DMS114 treated with DMSO at 0.1 percent for 48 hours (cell line): ENCODE data around the gene PAQR9.
"Not testable (repeated sequence)": the region's sequence is repeated elsewhere in the genome, so short reads cannot be mapped to it uniquely, and the experiment has no call there.

ENCODE experiments used
- DNase-seq: peaks from one replicate; lab custom pipeline; 2025; ENCODE audit not compliant: unreplicated experiment; lab: John Stamatoyannopoulos, UW

Gene PAQR9, protein sequence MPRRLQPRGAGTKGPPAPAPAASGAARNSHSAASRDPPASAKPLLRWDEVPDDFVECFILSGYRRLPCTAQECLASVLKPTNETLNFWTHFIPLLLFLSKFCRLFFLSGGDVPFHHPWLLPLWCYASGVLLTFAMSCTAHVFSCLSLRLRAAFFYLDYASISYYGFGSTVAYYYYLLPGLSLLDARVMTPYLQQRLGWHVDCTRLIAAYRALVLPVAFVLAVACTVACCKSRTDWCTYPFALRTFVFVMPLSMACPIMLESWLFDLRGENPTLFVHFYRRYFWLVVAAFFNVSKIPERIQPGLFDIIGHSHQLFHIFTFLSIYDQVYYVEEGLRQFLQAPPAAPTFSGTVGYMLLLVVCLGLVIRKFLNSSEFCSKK

DNA sequence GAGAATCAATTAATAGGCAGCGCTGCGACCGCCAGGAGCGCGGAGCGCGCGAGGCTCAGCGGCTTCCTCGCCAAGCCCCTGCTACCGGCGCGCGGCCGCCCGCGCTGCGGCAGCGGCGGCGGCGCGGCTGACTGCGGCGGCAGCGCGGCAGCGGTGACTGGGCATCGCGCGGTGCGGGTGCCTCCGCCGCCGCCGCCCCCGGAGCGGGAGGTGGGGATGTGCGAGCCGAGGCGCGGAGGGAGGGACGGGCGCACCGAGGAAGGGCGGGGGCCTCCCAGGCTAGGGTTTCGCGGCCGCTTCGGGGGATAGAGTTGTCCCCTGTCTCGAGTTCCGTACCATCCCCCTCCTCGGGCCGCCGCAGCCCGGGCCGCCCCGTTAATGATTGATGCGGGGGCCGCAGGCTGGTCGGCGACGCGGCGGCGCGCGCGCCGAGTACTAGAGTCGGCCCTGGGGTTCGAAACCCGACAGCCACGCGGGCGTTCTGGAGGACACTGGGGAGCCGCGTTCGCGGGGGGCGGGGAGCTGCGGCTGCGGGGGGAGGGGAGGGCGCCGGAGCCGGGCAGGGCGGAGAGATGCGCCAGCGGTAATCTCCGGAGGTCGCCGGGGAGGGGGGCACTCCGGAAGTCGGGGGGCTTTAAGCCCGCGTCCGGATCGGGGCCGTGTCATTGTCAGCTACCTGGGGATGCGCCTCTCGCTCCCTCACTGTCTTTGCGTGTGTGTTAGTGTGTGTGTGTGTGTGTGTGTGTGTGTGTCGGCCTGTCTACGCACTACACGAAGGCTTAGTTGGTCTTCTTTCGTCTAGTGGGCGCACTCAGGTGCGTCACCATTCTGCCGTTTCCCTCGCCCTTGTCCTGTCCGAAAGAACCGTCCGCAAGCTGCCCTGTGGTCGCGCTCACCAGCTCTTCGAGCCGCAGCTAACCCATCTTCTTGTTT lies at the start of gene PAQR9:
Gene PAQR9, minus strand, starts transcription at position 159 of the 933 bp plus-strand sequence. CDS start 338 bp downstream, outside the sequence.
- DNase-seq, result no peak

DNA sequence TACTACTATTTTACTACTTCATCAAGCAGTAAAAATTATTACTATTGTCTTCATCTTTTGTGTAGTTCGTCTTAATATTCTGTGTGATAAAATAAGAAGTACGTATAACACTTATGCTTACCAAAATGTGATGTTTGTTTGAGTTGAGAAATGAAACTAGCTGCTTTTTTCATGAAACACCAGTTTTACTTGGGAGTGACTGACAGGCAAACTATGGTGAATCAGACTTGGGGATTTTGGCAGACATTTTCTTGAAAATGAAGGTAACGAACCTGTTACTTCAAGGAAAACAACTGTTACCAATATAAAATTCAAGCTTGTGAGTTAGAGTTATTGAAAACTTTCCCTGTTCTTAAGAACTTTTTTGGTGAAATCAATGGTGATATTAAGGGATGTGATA lies 48.2 kb upstream of the PAQR9 start:
- DNase-seq, result no peak

DNA sequence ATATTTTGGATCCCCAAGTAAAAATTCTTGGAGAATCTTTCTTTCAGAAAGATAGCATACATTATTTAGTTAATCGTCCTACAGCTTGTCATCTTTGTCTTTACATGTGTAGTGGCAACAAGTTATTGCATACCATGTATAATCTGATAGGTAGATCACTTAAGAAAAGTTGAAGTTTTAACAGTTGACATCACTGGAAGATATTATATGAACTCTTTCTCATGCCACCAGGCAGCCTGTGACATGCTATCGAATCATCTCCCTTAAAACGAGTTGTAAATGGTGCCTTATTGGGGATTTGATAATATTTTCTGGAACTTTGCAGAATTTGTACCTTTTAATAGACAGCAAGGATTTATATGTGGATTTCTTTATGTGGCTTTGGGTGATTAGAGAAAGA lies 46.5 kb upstream of the PAQR9 start:
- no peak for DNase-seq

DNA sequence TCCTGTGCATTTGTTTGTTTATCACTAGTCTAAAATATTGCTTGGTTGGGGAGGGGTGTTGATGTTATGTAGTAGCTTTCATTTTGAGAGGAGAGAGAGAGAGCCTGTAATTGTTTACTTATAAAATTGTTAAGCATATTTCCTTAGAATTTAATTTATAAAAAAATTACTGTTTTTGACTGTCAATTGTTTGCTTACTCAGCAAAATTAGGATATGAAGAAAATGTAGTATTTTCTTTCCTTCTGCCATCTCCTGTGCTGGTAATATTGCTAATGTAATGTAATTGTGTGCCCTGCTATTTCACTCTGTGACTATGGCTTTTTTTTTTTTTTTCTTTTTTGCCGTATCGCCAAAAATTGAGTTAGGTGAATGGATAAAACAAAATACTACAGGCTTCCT lies 41.3 kb upstream of the PAQR9 start:
- DNase-seq, result no peak

DNA sequence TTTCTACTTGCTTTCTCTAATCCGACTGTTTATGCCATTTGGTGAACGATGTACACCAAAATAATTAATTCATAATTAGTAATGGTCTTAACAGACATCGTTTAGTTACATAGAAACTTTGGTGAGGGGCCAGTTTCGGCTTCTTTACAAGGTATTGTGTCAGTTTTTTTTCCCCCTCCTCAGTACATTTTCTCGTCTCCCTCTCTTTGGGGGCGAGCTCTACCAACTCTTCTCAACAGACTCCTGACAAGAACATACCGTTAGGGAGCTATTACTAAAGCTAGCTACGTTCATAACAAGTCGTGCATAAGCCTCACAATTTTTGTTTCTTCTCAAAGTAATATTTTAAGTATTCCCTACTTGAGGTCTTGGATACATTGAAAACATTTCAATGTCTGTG lies 39.3 kb upstream of the PAQR9 start:
- no peak for DNase-seq

DNA sequence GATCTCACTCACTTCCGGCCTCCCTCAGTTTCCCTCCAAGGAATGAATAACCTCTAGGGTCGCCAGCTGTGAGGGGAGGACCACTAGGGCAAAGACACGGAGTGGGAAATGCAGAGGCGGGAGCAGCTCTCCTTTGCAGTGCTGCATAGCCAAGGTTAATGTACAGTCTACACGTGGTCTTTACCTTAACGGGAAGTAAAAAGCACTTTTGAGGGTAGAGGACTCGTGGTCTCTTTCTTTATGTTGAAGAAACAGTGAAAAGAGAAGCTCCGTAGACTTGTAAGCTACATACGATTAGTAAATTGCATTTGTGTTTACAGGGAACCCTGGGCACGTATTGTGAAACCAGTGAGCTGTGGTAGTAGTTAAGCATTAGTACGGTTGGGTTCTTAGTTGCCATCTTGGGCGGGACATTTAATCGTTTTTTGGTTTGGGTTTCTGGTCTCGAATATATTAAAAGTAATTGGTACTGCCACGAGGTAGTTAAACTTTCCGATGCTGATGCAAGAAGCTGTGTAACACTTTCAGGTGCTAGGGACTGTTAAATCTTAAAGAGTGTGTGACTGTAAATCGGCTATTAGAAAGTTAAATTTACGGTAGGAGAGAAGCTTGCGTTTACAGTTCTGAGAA lies 38.7 kb upstream of the PAQR9 start:
- peak; percentile 39 for DNase-seq

DNA sequence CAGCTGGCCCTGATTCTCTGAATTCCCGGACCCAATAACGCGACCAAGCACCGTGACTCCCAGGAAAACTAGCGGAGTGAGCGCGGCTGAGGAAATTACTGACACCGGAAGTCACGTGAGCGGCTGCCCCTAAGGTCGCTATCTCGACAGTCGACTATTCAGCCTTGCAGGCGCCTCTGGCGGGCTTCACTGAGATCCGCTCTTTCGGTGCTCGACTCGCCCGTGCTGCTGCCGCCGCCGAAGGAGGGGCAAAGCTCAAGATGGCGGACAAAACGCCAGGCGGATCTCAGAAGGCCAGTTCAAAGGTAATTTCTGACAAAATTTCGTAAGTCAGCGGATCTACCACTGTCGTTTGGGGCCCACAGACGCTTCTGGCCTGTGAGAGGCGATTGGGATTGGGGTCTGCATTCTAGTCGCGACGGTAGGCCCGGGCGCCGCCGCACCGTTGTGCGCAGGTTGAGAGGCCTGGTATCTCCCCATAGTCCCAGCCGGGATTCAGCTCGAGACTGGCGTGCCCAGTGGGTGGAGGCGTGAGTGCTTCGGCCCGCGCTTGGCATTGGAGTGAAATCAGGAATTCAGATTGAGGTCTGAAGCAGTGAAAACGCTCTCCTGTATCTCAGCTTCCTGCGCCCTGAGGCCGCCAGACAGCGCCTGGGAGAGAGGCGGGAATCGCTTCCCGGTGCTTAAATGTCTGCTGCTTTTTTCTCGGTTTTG lies 38.1 kb upstream of the PAQR9 start, which contains the start of gene U2SURP:
Gene U2SURP, plus strand, starts transcription at position 202 of the 714 bp plus-strand sequence. Its CDS starts 59 bp downstream, at position 261.
- peak; percentile 95 for DNase-seq

DNA sequence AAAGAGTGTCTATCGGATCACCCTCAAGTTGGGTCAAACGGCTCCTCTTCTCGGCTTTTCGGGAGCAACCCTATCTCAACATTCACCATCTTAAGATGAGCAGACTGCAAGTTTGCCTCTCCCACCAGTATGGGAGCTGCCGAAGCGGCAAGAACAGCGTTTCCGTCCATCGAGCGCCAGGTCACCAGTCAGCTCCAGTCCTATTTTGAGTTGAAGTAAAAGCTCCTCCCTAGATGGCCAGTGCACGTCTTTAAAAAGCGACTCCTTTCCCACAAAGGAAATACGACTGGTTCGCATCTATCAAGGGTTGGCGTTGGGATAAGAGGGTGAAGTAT lies 37.5 kb upstream of the PAQR9 start:
- DNase-seq, result no peak

DNA sequence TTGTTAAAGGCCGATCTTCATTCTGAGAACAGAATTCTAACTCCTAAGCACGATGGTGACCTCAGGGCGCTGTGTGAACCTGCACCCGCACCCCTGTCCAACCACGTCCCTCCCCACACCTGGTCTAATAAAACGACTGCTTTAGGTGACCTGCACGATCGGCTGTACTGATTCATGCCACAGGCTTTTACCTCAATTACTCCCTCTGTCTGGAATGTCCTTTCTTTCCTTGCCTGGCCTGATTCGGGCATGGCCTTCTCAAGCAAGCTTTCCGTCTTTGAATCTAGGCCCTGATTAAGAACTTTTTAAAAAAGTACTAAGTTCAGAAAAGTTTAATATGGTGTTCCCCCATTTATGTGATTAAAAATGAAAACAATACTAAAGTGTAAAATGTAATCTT lies 37.1 kb upstream of the PAQR9 start:
- DNase-seq, result no peak

DNA sequence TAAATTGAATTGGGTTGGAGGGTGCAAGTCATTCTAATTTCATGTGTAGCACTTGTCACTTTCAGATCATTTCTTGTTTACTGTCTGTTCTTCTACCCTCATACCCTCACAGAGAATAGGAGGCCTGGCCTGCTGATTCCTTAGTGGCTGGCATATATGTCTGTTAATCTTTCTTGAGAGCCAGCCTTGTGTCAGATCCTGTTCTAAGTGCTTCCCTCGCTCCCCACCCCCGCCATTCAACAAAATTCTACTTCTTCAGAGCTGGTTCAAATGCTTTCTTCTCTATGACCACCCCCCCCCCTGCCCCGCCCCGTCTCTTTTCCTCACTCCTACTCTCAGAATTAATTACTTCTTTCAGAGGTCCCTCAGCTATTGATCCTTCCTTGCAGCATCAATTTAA lies 36.4 kb upstream of the PAQR9 start:
- DNase-seq, result no peak

DNA sequence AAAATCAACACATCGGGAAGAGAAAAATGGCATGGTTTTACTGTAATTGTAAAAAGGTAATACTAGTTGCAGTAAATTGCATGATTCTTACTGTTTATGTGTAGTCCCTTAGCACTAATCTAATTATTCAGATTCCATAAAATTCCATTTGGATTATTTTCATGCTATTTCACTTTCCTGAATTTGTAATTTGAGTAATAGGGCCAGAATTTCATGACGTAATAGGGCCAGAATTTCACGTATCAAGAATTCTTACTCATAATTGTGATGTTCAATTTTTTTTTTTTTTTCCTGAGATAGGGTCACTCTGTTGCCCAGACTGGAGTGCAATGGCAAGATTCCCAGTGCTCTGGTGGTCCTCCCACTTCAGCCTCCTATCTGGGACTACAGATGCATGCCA lies 35.0 kb upstream of the PAQR9 start:
- DNase-seq, result no peak

DNA sequence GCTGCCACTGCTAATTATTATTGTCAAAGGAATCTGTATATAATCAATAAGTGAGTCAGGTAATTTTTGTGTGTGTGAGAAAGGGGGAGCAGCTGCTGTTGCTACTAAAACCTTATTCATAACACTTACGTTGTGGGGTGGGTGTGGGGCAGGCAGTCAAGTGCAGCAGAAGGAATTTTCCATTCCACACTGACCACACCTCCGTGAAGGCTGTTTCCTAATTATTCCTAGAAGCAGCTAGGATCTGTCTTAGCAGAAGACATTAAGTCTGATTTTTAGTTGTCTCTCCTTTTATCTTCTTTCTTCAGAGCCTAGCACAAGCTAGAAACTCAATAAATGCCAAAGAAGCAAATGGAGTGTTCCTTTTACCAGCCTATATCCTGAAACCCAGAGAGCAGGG lies 33.9 kb upstream of the PAQR9 start:
- no peak for DNase-seq

DNA sequence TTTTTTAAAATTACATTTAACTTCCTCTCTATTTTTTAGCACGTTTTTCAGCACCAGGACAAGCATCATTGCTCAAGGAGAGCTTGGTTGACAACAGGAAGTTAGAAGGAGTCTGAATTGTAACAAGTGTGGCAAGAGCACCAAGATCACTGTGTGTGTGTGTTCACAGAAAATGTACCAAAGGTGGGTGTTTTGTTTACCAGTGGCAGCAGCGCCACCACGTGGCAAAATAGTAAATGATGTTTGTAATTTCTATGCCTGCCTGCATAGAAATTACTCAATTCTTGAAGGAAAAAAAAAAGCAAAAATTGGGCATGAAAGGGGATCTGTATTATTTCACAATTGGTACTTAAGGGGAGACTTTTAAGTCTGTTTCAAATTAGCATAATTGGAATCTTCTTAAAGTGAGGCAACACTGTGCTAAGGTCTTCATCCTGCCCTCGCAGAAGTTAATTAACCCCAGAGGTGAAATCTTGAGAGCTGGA lies 30.5 kb upstream of the PAQR9 start:
- DNase-seq, result peak; percentile 16

DNA sequence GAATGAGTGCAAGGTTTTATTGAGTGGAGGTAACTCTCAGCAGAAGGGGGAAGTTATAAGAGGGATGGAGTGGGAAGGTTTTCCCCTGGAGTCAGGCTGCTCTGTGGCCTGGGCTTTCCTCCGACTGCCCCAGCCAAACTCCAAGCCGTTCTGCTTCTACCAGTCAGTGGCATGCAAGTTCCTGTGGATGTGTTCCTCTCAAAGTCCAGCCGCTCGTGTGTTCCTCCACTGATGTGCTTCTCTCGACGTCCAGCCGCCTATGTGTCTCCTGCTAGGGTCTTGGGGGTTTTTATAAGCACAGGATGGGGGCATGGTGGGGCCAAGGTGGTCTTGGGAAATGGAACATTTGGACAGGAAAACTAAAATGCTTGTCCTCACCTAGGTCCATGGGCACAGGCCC lies 28.8 kb upstream of the PAQR9 start:
- no peak for DNase-seq

DNA sequence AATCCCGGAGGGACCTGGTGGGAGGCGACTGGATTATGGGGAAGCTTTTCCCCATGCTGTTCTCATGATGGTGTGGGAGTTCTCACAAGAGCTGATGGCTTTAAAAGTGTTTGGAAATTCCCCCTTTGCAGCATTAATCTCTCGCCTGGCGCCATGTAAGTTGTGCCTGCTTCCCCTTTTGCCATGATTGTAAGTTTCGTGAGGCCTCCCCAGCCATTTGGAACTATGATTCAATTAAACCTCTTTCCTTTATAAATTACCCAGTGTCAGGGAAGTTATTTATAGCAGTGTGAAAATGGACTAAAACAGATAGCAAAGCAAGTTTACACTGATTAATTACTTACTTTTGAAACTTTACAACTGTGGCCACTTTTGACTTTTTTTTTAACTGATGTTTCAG lies 27.2 kb upstream of the PAQR9 start:
- DNase-seq, result no peak

DNA sequence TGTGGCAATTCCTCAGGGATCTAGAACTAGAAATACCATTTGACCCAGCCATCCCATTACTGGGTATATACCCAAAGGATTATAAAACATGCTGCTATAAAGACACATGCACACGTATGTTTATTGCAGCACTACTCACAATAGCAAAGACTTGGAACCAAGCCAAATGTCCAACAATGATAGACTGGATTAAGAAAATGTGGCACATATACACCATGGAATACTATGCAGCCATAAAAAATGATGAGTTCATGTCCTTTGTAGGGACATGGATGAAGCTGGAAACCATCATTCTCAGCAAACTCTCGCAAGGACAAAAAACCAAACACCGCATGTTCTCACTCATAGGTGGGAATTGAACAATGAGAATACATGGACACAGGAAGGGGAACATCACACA lies 25.4 kb upstream of the PAQR9 start:
- DNase-seq, result not testable (repeated sequence)

DNA sequence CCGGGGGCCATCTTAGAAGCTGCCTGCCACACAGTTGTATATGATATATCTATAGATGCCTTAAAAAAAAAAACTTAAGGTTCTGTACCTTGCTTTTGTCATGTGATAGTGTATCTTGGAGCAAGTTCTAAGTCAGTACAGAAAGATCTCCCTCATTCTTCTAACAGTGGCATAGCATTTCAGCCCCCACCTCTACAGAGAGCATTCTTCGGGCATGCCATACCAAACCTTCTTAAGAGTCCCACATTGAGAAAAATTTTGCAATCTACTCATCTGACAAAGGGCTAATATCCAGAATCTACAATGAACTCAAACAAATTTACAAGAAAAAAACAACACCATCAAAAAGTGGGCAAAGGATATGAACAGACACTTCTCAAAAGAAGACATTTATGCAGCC lies 24.7 kb upstream of the PAQR9 start:
- not testable (repeated sequence) for DNase-seq

DNA sequence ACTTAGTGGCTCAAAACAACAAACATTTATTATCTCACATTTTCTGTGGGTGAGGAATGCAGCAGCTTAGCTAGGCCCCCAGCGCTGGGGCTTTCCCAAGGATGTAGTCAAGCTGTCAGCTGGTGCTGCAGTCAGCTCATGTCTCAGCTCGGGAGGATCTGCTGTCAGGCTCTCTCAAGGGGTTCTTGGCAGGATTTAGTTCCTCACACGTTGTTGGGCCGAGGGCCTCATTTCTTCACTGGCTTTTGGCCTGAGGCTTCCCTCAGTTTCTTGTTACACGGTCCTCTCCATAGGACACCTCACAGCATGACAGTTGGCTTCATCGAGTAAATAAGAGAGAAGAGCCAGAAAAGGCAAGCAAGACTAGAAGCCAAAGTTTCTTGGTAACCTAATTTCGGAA lies 24.2 kb upstream of the PAQR9 start:
- DNase-seq, result no peak

DNA sequence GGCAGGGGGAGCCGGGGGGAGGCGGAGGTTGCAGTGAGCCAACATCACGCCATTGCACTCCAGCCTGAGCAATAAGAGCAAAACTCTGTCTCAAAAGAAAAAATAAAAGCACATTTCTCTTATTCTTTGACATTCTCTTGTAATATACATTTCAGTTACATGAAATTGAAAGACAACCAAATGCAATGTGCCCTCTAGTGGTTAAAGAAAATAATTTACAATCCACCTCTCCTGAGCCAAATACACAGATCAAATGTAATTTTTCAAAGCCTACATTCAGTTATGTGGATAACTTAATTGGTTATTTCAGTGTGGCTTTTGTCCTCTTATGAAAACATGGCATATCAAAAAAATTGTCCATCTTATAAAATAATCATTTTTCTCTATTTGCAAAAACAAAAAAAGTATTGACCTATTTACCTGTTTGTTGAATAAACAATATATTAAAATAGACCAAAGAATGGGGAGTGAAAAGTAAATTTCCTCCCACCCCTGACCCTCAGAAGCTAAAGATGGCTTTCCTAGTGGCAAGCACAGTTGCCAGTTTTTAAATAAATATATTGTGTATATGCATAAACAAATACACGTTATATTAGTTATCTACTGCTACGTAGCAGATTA lies 23.7 kb upstream of the PAQR9 start:
- peak; percentile 32 for DNase-seq

DNA sequence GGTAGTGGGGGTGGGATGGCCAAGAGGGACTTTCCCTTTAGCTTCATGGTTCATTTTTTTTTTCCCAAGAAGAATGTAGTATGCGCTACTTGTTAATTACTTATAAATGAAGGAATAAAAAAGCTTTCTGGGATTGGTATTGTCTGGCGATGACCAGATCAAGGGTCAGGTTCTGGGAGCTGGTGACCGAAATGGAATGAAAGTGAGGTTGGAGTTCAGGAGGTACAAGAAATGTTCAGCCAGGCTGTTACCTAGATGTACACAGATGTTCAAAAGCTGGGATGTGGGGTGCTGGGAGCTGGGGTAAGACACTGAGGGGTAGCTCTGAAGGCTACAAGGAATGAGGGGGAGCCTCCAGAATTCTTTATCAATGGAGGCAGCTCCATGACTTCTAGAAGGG lies 20.8 kb upstream of the PAQR9 start:
- no peak for DNase-seq
